GM23248 (cell line): ENCODE measurements around the gene MGAT4A.

Experiments used
- EZH2 ChIP-seq: fragments of 200-600 bp; sonication (generic); IDR thresholded peaks from 2 replicates; pipeline ENCODE4 v1.6.1; 2018; ENCODE audit warnings: antibody characterized with exemption, mild to moderate bottlenecking; ENCODE audit not compliant: insufficient read depth, poor library complexity, severe bottlenecking
- EZH2phosphoT487 ChIP-seq: fragments of 200-600 bp; sonication (generic); IDR thresholded peaks from 2 replicates; pipeline ENCODE4 v1.6.1; 2018; ENCODE audit warnings: antibody characterized with exemption, moderate library complexity, mild to moderate bottlenecking, low read depth; ENCODE audit not compliant: insufficient read depth

- TF ChIP-seq EZH2 = no peak
- no peak for TF ChIP-seq EZH2phosphoT487
Measured at GRCh38 chr2:98764499-98764898, 33.6 kb upstream of the MGAT4A start.
